ENCODE measurements around the gene AFF4. TPM values are rescaled to one million over a fixed set of nuclear protein-coding genes. Genes with fewer than 3 reads are reported as not detected.

Gene AFF4
- total and polyA plus RNA-seq, 10 of the 15 experiments (the other 5 are each of a cell fraction or from before 2014, with no cell fraction given): 1.1 to 20.2 (median 10.4) TPM

DNA sequence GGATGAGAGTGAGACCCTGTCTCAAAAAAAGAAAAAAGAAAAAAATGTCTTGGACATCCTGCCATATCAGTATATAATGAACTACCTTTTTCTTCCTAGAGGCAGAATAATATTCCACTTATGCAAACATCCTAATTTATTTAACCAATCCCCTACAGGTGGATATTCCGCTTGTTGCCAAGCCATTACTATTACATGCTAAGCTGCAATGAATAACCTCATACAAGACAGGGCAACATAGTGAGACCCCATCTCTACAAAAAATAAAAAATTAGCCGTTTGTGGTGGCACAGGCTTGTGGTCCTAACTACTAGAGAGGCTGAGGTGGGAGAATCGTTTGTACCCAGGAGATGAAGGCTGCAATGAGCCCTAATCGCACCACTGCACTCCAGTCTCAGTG is 1.7 kb upstream of the AFF4 start (continued):
- TF ChIP-seq PBX3 (IDR thresholded peaks at IDR 0.05; ENCODE audit: insufficient replicate concordance, low read depth, low read length) (no peak), NR2C2 (IDR thresholded peaks at IDR 0.05; ENCODE audit: borderline replicate concordance, control insufficient read depth, insufficient read length, low read depth) (no peak), E2F8 (IDR thresholded peaks at IDR 0.05; ENCODE audit: low read depth, partially characterized antibody) (no peak)

GRCh38 chr5:132962429-132963021 is 909 bp downstream of the AFF4 start:
- SMC1A ChIA-PET (ENCODE audit: uncharacterized antibody, unreplicated experiment): interaction anchor here (1.0 to 2.4 kb wide), 5 partner anchors 13 to 99 kb away, joined by 3 to 9 read pairs (median 3); partner anchors contain the start of genes GDF9, HSPA4 and UQCRQ
- POLR2A ChIA-PET: interaction anchor here (0.6 to 3.0 kb wide), 19 partner anchors 11 to 700 kb away, joined by 3 to 16 read pairs (median 3); partner anchors contain the start of genes CCNI2 and HSPA4
- 0 out of 2 replicates have a peak, but pooled peaks cover 2% of the 10 kb centered on the region for H3K4me1 ChIP-seq (ENCODE audit: control insufficient read depth, insufficient read depth, low read length)
- peak; percentile 75 for FAIRE-seq
- H3K36me3 ChIP-seq (ENCODE audit: control insufficient read depth in 2 of 2, insufficient read depth in 2 of 2, low read length in 1 of 2): no peaks in the 10 kb centered on the region
- H4K20me1 ChIP-seq (ENCODE audit: control insufficient read depth, insufficient read depth): no peaks in the 10 kb centered on the region
- peak overlapping the region; percentile 75 for H3K4me2 ChIP-seq (ENCODE audit: control insufficient read depth, insufficient read depth)
- ATAC-seq: peak; percentile 16
- peak overlapping the region; percentile 67 for H3K4me3 ChIP-seq
- RAD21 ChIA-PET (ENCODE audit: unreplicated experiment): interaction anchor here (0.6 to 1.6 kb wide), 12 partner anchors 69 to 1007 kb away, joined by 3 to 5 read pairs (median 3); partner anchors contain the start of gene HSPA4
- no peaks in the 10 kb centered on the region for H3K27me3 ChIP-seq (replicated peaks in 1 of 2; ENCODE audit: control insufficient read depth in 2 of 2, insufficient read depth in 2 of 2, low read length in 1 of 2)
- peaks cover 53% of the 10 kb centered on the region for H3K79me2 ChIP-seq (ENCODE audit: control insufficient read depth, insufficient read depth, low read length)
- in situ Hi-C loops (cut with MboI) (no loop called here), intact Hi-C loops (cut with micrococcal nuclease; ENCODE audit: unreplicated experiment) (loop anchor here (5.0 kb wide), 1 partner anchor 90 kb away; the partner anchor contains the start of gene HSPA4)
- CTCF ChIA-PET: interaction anchor here (1.3 kb wide), 1 partner anchor 141 kb away, joined by 3 read pairs; no protein-coding TSS in a partner anchor
- peak overlapping the region; percentile 89 for H3K9ac ChIP-seq (ENCODE audit: control insufficient read depth, insufficient read depth, low read length)
- WGBS (ENCODE audit: insufficient coverage, insufficient replicate concordance, low lambda C conversion rate, missing lambda C conversion rate): 6% methylated on average over 16 of the region's 21 CpGs
- no peaks in the 10 kb centered on the region for H3K9me3 ChIP-seq (replicated peaks; ENCODE audit: control insufficient read depth, insufficient read depth, low read length)
- H3K27ac ChIP-seq (ENCODE audit: control insufficient read depth, insufficient read depth): peak overlapping the region; percentile 69
- peak overlapping the region; percentile 31 for H2AFZ ChIP-seq (ENCODE audit: control insufficient read depth, low read depth, low read length)
- no peak for DNase-seq (ENCODE audit: low read depth, low spot score)
- BruUV-seq (replicated peaks): TSS peak; percentile 64
- TF ChIP-seq IKZF1 (conservative IDR thresholded peaks at IDR 0.05): peak; percentile 45
- no peak for TF ChIP-seq PRDM15 (CRISPR knock-in tag; IDR thresholded peaks at IDR 0.05)
- TF ChIP-seq E4F1 (IDR thresholded peaks at IDR 0.05; ENCODE audit: borderline replicate concordance, partially characterized antibody): no peak
- TF ChIP-seq SMC3 (IDR thresholded peaks at IDR 0.05; ENCODE audit: borderline replicate concordance, low read length): no peak
- TF ChIP-seq BRCA1 (IDR thresholded peaks at IDR 0.05; ENCODE audit: low read depth, low read length): peak; percentile 62; the same call in 1 of the 2 replicates
